Measurements from ENCODE around the gene GTF3C6. TPM values are rescaled to one million over a fixed set of nuclear protein-coding genes. Genes with fewer than 3 reads are reported as not detected.

Gene GTF3C6
- total and polyA plus RNA-seq, 2 of the 8 experiments (the other 6 are each of a cell fraction or from before 2014, with no cell fraction given), result 13.1 to 87.4 TPM

GRCh38 chr6:110946498-110946897 is 12.0 kb upstream of the GTF3C6 start (continued):
- TF ChIP-seq ATF2 (IDR thresholded peaks at IDR 0.05; ENCODE audit: low read length) (no peak), RFX5 (IDR thresholded peaks at IDR 0.05; ENCODE audit: borderline replicate concordance, low read depth, low read length) (no peak)

All from H1 (cell line).